Renal cortical epithelial cell (primary cell): ENCODE results near the gene TRPM4. TPM values are rescaled to one million over a fixed set of nuclear protein-coding genes. Genes with fewer than 3 reads are reported as not detected.
"Not testable (repeated sequence)": the region's sequence is repeated elsewhere in the genome, so short reads cannot be mapped to it uniquely, and the experiment has no call there.

ENCODE experiments used
- DNase-seq: peaks from one replicate; pipeline ENCODE4 v3.0.0-alpha.2; 2011; ENCODE audit warnings: low read depth
- total RNA-seq: library from RNA; depleted of rRNA; stranded (reverse); fragments of >200 nt; gene quantifications from 2 replicates; pipeline ENCODE4 v1.2.3, GENCODE V29; 2014

The TRPM4 gene
- total RNA-seq = 15.3 and 30.4 TPM in 2 replicates

- DNase-seq = peak; percentile 41
Measured at GRCh38 chr19:49157445-49158224, at the start of gene TRPM4. Gene TRPM4, plus strand, starts transcription at chr19:49157792. Its CDS starts 75 bp downstream, at chr19:49157867.

- no peak for DNase-seq
Measured at GRCh38 chr19:49109051-49109450, 48.5 kb upstream of the TRPM4 start.

- no peak for DNase-seq
Measured at GRCh38 chr19:49109569-49110233, 47.9 kb upstream of the TRPM4 start.

GRCh38 chr19:49110567-49110966 lies 47.0 kb upstream of the TRPM4 start:
- DNase-seq = no peak

- no peak for DNase-seq
Measured at GRCh38 chr19:49111218-49111998, 46.2 kb upstream of the TRPM4 start.

- peak; percentile 15 for DNase-seq
Measured at GRCh38 chr19:49113762-49114629, 43.6 kb upstream of the TRPM4 start, which contains the start of gene LIN7B. Gene LIN7B, plus strand, starts transcription at chr19:49114370. Its CDS starts 35 bp downstream, at chr19:49114405.

- no peak for DNase-seq
Measured at GRCh38 chr19:49114630-49115363, 42.8 kb upstream of the TRPM4 start.

- no peak for DNase-seq
Measured at GRCh38 chr19:49116544-49116943, 41.0 kb upstream of the TRPM4 start.

- DNase-seq = no peak
Measured at GRCh38 chr19:49117677-49118564, 39.7 kb upstream of the TRPM4 start.

GRCh38 chr19:49118565-49119410 lies 38.8 kb upstream of the TRPM4 start, which contains the start of gene C19orf73:
Gene C19orf73, minus strand, starts transcription at chr19:49119143. Its CDS starts 121 bp downstream, at chr19:49119022.
- peak; percentile 69 for DNase-seq

- no peak for DNase-seq
Measured at GRCh38 chr19:49119411-49120324, 37.9 kb upstream of the TRPM4 start, which contains the start of gene PPFIA3. Gene PPFIA3, plus strand, starts transcription at chr19:49119544. Its CDS starts 8,330 bp downstream, at chr19:49127874.

- DNase-seq = no peak
Measured at GRCh38 chr19:49120325-49120683, 37.3 kb upstream of the TRPM4 start.

- DNase-seq = no peak
Measured at GRCh38 chr19:49120868-49121267, 36.7 kb upstream of the TRPM4 start.

- DNase-seq = not testable (repeated sequence)
Measured at GRCh38 chr19:49121841-49122240, 35.8 kb upstream of the TRPM4 start.

- DNase-seq = not testable (repeated sequence)
Measured at GRCh38 chr19:49123285-49123684, 34.3 kb upstream of the TRPM4 start.

GRCh38 chr19:49125025-49125731 lies 32.4 kb upstream of the TRPM4 start:
- no peak for DNase-seq

GRCh38 chr19:49126575-49126974 lies 31.0 kb upstream of the TRPM4 start:
- no peak for DNase-seq
